SK-N-MC (cell line): ENCODE measurements around the gene MCIDAS.

Source experiments
- EZH2 ChIP-seq: fragments of 200-600 bp; sonication (generic); IDR thresholded peaks from one replicate; pipeline ENCODE4 v1.6.1; 2017; ENCODE audit warnings: antibody characterized with exemption
- FOXP2 ChIP-seq: optimal IDR thresholded peaks from 2 replicates; pipeline ENCODE3; 2011; ENCODE audit warnings: mild to moderate bottlenecking, moderate library complexity; ENCODE audit not compliant: insufficient read depth; ENCODE audit errors: extremely low read length, control extremely low read depth
- POLR2AphosphoS5 ChIP-seq: IDR thresholded peaks from 2 replicates; pipeline ENCODE4 v1.6.1; 2012; ENCODE audit warnings: mild to moderate bottlenecking, low read depth, low read length, borderline replicate concordance

DNA sequence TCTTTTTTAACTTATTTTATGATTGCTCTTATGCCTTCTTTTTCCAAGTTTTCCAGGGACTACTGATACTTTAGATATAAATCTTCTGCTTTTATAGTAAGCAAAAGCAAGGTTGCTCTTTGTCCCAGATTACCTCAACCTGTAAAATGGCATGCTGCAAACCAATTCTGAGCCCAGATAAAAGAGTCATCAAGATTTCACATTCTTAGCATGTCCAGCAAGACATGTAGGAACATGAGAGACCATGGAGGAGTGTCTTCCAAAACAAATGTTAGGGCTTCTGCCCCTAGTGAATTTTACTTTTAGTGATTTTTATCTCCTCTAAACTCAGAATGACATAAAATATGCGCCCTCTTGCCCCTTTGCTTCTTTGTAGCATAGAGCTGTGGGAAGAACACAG is 47.1 kb downstream of the MCIDAS start:
- TF ChIP-seq EZH2, result no peak
- TF ChIP-seq FOXP2, result no peak
- TF ChIP-seq POLR2AphosphoS5, result no peak
